Activated CD8-positive, alpha-beta memory T cell treated with anti-CD3 and anti-CD28 coated beads, Interleukin-2, amount 10 ng/mL, durations not matched to agents 7 days and 5 days (primary cell): ENCODE results near the gene SCYL3. TPM values are rescaled to one million over a fixed set of nuclear protein-coding genes. Genes with fewer than 3 reads are reported as not detected.

Experiments used
- ATAC-seq: fragments of 150-1000 bp; cut with Tn5 transposase; one replicate; pipeline ENCODE4 v1.10.0; 2021; ENCODE audit warnings: moderate library complexity
- CTCF ChIA-PET: fragments of 350-600 bp; sonication (Branson Sonifier 250); formaldehyde crosslinking; loops from one replicate; lab custom pipeline; 2021; ENCODE audit warnings: antibody characterized with exemption; lab: Charles Lee
- DNase-seq: peaks from one replicate; pipeline ENCODE4 v3.0.0-alpha.2; 2020
- H3K27ac Mint-ChIP-seq: one replicate; pipeline ENCODE4 v1.8.0; 2021; ENCODE audit warnings: mild to moderate bottlenecking, mixed read lengths
- H3K27me3 Mint-ChIP-seq: one replicate; pipeline ENCODE4 v1.8.0; 2021; ENCODE audit warnings: mixed read lengths
- H3K36me3 Mint-ChIP-seq: one replicate; pipeline ENCODE4 v1.8.0; 2021; ENCODE audit warnings: mild to moderate bottlenecking, mixed read lengths
- H3K4me1 Mint-ChIP-seq: one replicate; pipeline ENCODE4 v1.8.0; 2021; ENCODE audit warnings: mixed read lengths
- H3K4me3 Mint-ChIP-seq: one replicate; pipeline ENCODE4 v1.8.0; 2021; ENCODE audit warnings: mild to moderate bottlenecking, moderate library complexity, mixed read lengths
- H3K9me3 Mint-ChIP-seq: one replicate; pipeline ENCODE4 v1.8.0; 2022; ENCODE audit warnings: low read depth, mixed read lengths
- total RNA-seq, 2 experiments: library from RNA; stranded (reverse); gene quantifications; one replicate each; pipeline ENCODE4 v1.2.3, GENCODE V29; 2021

The SCYL3 gene, protein sequence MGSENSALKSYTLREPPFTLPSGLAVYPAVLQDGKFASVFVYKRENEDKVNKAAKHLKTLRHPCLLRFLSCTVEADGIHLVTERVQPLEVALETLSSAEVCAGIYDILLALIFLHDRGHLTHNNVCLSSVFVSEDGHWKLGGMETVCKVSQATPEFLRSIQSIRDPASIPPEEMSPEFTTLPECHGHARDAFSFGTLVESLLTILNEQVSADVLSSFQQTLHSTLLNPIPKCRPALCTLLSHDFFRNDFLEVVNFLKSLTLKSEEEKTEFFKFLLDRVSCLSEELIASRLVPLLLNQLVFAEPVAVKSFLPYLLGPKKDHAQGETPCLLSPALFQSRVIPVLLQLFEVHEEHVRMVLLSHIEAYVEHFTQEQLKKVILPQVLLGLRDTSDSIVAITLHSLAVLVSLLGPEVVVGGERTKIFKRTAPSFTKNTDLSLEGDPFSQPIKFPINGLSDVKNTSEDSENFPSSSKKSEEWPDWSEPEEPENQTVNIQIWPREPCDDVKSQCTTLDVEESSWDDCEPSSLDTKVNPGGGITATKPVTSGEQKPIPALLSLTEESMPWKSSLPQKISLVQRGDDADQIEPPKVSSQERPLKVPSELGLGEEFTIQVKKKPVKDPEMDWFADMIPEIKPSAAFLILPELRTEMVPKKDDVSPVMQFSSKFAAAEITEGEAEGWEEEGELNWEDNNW
- 10 to 100 TPM; 13.6 to 14.9 TPM for total RNA-seq

DNA sequence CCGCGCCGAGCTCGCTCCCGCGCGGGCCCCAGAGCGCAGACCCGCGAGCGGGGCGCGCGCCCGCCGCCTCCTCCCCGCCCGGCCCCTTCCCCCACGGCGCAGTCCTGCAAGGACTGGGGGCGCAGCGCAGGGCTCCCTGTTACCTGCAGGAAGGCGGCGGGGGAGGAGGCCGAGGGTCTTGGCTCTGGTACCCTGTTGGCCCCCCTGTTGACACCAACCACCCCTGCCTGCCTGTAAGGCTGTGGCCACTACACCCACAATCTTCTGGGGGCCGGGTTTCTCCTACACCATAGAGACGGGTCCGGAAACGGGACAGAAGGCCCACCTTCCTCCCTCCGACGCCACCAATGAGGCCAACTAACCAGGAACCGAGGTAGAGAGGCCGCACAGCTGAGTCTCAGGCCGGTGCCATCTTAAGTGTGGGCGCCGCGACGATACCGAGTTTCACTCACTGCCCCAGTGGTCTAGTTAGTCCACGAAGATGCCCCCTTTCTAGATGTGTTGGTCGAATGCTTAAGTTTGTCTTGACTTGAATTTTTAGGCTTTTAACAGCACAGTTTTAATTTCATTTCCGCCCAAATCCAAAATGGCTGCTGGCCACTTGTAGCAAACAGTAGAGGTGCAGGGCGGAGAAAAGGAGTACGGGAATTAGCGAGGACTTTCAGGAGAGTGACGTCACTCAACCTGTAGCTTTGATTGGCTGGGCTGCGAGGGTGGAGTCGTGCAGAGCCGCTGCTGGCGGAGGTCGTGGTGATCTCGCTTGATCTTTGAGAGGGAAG, at the start of gene SCYL3:
Gene SCYL3 (minus strand): TSS at position 252 of the 779 bp plus-strand sequence. CDS start 5,056 bp downstream, outside the sequence.
- peak within 1 kb of the TSS; percentile 99 for H3K27ac Mint-ChIP-seq
- peaks cover 12% of the 10 kb centered on the region for H3K36me3 Mint-ChIP-seq
- H3K4me3 Mint-ChIP-seq, result peak within 1 kb of the TSS; percentile 79
- peaks cover 52% of the 10 kb centered on the region for H3K4me1 Mint-ChIP-seq
- CTCF ChIA-PET, result interaction anchor here (0.9 to 2.8 kb wide), 4 partner anchors 15 to 176 kb away, joined by 3 to 13 read pairs (median 6); partner anchors contain the start of gene METTL18
- peak; percentile 95 for DNase-seq
- ATAC-seq, result peak; percentile 87
- H3K9me3 Mint-ChIP-seq, result no peaks in the 10 kb centered on the region
- H3K27me3 Mint-ChIP-seq, result peaks cover 6% of the 10 kb centered on the region

DNA sequence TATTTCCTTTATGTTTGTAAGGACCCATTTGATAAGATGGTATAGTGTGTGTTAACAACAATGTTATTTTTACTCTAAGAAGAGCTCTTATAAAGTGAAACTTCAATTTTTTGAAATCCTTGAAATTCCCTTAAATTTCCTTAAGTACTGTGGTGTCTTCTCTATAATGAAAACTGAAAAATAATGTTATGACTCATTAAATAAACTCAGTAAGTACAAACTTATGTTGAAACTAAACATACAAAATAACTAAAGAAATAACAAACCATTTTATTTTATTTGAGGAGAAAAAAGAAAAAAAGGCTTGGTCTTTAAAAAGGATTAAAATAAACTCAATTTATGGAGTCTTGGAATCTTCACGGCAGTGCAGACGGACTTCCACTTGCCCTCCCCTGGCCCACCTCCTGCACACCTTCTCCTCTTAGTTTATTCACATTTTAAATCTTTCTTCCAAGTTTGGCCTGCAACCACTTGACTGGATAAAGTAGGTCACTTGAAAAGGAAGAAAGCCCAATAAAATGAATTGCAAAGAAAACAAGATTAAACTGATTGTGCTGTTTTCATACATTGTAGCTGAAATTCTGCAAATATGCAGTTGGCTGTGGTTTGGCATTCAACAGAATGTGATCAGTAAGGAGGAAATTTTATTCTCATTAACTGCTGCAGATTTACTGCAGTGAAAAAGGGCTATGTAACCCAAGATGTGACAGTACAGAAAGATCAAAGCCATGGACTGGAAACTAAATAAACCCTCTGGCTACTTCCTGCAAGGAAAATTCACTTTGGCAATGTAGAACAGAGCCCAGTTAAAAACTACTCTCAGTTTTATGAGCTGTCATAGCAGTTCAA, 48.5 kb upstream of the SCYL3 start:
- Mint-ChIP-seq H3K27ac (no peak overlapping the region), H3K9me3 (no peaks in the 10 kb centered on the region), H3K4me3 (no peak overlapping the region), H3K4me1 (no peaks in the 10 kb centered on the region), H3K36me3 (no peaks in the 10 kb centered on the region), H3K27me3 (no peaks in the 10 kb centered on the region)
- no peak for ATAC-seq
- CTCF ChIA-PET, result interaction anchor here (0.7 kb wide), 1 partner anchor 1285 kb away, joined by 3 read pairs; no protein-coding TSS in a partner anchor
- DNase-seq, result no peak

DNA sequence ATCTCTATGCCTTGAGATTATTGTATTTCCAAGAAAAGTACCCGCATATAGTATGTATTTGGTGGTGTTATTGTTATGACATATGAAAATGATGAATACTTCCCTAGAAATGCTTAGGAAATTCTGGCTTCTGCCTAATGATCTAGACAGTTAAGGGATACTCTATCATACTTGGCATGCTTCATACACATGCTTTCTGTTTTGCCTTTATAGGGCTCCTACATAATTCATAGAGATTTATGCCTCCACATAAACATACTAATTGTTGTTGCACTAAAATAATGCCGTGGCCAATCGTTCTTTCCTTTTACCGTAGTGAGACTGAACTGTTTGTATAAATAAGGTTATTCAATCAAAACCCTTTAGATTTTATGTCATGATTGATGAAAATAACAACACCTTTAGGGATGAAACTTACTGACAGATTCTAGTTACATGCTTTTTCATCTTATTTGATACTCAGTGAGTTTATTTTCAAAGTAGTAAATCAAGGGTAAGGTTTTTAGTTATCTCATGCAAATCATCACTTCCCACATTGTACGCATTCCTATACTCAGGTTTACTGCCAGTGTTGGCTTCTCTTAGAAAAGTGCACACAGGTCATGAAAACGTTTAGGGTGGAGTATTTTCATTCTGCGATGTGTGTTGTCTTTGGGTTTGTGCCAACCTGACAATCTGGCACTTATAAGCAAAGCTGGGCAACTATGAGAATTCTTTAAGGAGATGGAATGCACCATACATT, 40.5 kb upstream of the SCYL3 start:
- H3K27me3 Mint-ChIP-seq, result no peaks in the 10 kb centered on the region
- no peaks in the 10 kb centered on the region for H3K36me3 Mint-ChIP-seq
- H3K27ac Mint-ChIP-seq, result no peak overlapping the region
- CTCF ChIA-PET, result no interaction called here
- ATAC-seq (no peak), DNase-seq (no peak)
- no peak overlapping the region for H3K4me3 Mint-ChIP-seq
- no peaks in the 10 kb centered on the region for H3K4me1 Mint-ChIP-seq
- no peaks in the 10 kb centered on the region for H3K9me3 Mint-ChIP-seq

DNA sequence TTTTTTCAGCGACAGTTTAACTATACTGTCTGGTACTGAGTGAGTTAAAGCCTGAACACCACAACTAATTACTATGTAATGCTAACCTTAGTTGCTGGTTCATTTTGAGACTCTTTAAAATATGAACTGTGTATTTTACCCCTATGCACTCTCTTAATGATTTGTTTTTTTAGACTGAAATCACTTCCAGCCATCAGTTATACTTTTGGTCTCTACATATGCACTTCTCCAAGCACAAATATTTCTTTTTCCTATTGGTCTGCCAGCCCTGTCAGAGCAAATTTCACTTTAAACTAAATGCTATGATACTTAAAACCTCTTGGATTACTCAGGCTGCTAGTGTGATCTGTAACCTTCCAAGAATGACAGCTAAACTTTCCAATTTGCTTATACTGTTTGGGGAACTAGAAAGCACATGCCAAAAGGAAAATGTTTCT, 38.1 kb upstream of the SCYL3 start:
- Mint-ChIP-seq H3K4me1 (peaks cover 7% of the 10 kb centered on the region), H3K36me3 (peaks cover 1% of the 10 kb centered on the region), H3K9me3 (no peaks in the 10 kb centered on the region), H3K4me3 (no peak overlapping the region), H3K27ac (no peak overlapping the region), H3K27me3 (no peaks in the 10 kb centered on the region)
- DNase-seq, result no peak
- CTCF ChIA-PET, result no interaction called here
- ATAC-seq, result no peak

DNA sequence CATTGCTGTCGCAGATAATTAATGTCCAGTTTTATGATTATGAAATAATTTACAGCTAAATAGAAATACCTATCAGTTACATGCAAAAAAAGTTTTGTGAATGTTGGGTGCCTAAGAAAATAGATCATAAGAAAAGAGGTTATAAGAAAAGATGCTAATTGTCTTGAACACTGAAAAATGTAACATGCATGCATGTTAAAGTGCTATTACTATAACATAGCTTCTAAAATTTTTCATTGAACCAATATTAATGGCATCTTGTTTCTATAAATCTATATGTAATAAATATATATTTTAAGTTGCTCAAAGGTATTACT, 35.5 kb upstream of the SCYL3 start:
- H3K4me3 Mint-ChIP-seq, result no peak overlapping the region
- H3K36me3 Mint-ChIP-seq, result peaks cover 3% of the 10 kb centered on the region
- no peak overlapping the region for H3K27ac Mint-ChIP-seq
- no peak for ATAC-seq
- no peaks in the 10 kb centered on the region for H3K27me3 Mint-ChIP-seq
- H3K9me3 Mint-ChIP-seq, result no peaks in the 10 kb centered on the region
- no peak for DNase-seq
- H3K4me1 Mint-ChIP-seq, result peaks cover 14% of the 10 kb centered on the region
- CTCF ChIA-PET, result interaction anchor here (0.7 to 2.5 kb wide), 5 partner anchors 11 to 134 kb away, joined by 3 to 11 read pairs (median 6); a partner anchor contains a TSS

DNA sequence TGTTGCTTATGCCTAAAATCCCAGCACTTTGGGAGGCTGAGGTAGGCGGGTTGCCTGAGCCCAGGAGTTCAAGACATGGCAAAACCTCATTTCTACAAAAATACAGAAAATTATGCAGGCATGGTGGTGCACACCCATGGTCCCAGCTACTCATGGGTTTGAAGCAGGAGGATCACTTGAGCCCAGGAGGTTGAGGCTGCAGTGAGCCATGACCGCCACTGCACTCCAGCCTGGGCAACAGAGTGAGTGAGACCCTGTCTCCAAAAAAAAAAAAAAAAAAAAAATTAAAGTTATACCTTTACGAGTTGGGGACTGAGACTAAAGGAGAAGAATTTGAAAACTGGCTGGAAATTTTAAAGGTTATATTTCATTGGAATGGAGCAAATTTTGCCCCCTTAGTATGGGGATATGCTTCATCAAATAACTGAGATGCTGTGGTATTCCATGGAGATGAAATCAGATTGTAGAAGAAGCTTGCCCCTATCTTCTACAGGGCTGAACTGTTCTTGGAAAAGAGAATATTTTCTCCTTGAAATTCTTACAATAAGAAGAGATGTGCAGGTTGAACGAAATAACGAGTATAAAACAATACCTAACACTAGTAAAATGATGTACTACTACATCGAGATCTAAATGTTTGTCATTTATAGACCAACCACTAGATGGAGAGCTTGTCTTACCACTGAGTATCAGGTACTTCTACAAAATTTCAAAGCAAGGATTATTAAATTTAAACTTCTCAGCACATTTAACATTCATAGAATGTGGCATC, 34.9 kb upstream of the SCYL3 start:
- Mint-ChIP-seq H3K9me3 (no peaks in the 10 kb centered on the region), H3K36me3 (peaks cover 3% of the 10 kb centered on the region), H3K27ac (no peak overlapping the region), H3K4me3 (no peak overlapping the region), H3K27me3 (no peaks in the 10 kb centered on the region), H3K4me1 (peaks cover 14% of the 10 kb centered on the region)
- ATAC-seq, result peak; percentile 67
- CTCF ChIA-PET, result interaction anchor here (0.7 to 2.5 kb wide), 5 partner anchors 11 to 134 kb away, joined by 3 to 11 read pairs (median 6); a partner anchor contains a TSS
- no peak for DNase-seq

DNA sequence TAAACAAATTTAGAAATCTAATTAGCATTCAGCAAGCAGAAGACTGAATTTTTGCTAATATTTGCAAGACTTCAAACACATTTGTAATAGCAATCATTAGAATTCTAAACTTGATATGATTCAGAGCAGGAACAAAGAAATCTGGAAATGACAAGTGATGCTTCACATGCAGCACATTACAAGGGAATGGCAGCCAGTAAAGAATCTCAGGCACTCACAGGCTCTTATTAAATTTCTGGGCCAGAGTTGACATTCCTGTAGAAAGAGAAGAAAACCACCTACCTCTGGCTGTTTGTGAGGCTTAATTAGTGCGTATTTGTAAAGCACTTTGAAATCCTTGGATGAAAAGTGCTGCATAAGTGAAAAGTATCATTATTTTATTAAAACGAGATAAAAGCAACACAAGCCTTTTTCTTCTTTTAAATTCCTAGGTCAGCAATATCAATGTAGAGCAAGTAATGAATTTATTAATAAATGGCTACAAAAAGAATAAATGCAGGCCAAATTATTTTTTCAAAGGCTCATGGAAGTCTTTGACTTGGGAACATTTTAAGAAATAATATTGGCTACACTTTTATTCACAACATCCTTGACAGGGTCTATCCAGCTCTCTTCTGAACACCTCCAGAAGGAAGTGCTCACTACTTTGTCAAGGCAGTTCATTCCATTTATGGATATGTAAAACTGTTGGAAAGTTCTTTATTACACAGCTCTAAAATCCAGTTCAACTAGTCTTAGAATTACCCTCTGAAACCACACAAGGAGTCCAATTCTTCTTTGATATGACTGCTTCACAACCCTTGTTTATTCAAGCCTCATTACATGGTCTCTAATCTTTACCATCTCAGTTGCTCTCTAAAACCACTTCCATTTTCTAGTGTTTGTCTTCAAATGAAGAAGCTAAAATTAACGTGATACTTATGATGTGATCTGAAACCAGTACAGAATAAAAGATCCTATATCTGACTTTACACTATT, 32.1 kb upstream of the SCYL3 start:
- no peak overlapping the region for H3K4me3 Mint-ChIP-seq

DNA sequence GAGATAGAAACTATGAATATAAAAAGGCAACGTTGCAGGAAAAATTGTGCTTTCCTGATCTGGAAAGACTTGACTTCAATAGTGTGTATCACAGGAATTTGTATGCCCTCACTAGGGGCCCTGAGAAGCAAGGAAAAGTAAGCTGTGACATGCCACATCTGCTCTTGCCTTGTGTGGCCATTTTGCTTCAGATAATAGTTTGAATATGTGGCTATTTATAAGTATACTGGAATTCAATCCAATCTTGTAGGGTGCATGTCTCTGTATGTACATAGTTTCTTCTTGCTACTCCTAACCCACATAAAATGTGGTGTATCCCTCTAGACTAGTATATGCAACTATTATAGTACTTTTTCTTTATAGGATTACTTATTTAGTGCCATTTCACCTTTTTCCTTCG, 31.1 kb upstream of the SCYL3 start:
- Mint-ChIP-seq H3K4me3 (no peak overlapping the region), H3K27me3 (no peaks in the 10 kb centered on the region), H3K27ac (no peak overlapping the region), H3K4me1 (peaks cover 14% of the 10 kb centered on the region), H3K36me3 (peaks cover 6% of the 10 kb centered on the region), H3K9me3 (no peaks in the 10 kb centered on the region)
- DNase-seq, result no peak
- CTCF ChIA-PET, result no interaction called here
- ATAC-seq, result no peak

More for the DNA sequence above, 32.1 kb upstream of the SCYL3 start:
- Mint-ChIP-seq H3K36me3 (peaks cover 6% of the 10 kb centered on the region), H3K4me1 (peaks cover 14% of the 10 kb centered on the region), H3K9me3 (no peaks in the 10 kb centered on the region), H3K27ac (peak overlapping the region; percentile 21), H3K27me3 (no peaks in the 10 kb centered on the region)
- ATAC-seq (peak; percentile 81), DNase-seq (no peak)
- CTCF ChIA-PET, result no interaction called here

DNA sequence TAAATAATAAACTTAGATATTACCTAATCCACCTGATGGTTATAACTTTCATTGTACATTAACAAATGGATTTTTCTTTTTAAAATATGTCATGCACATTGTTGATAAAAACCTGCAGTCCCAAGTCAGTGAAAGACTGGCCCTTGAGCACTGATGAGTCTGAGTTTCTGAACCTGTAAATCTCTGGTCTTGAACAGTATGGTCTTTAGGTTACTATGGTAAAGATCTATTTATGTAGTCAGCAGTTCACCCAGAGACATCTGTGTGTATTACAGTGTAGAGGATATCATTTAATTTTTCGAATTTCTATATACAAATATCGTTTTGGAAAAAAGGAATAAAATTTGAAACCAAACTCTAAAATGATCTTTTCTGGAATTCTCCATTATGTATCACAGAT, 30.4 kb upstream of the SCYL3 start:
- Mint-ChIP-seq H3K4me3 (no peak overlapping the region), H3K9me3 (no peaks in the 10 kb centered on the region), H3K27ac (no peak overlapping the region), H3K36me3 (peaks cover 6% of the 10 kb centered on the region), H3K4me1 (peaks cover 14% of the 10 kb centered on the region), H3K27me3 (no peaks in the 10 kb centered on the region)
- CTCF ChIA-PET, result no interaction called here
- DNase-seq, result no peak
- no peak for ATAC-seq

DNA sequence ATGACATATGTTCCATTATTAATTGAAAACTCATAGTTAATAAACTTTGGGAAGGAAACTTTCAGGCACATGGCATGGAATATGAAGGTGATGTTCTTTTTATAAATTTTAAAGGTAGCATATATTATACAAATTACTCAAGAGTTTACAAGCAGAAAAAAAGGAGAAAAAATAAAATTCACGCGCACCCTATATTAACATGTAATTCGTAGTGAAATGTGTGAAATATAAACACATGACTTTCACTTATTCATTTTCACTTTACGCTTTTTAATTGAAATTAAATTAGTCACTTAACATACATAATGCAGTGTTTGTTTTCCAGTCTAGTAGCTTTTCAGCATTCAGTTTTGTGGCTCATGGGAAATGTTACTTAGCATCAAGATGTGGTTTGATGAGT, 27.4 kb upstream of the SCYL3 start:
- Mint-ChIP-seq H3K9me3 (no peaks in the 10 kb centered on the region), H3K27me3 (no peaks in the 10 kb centered on the region), H3K27ac (no peak overlapping the region), H3K4me1 (peaks cover 8% of the 10 kb centered on the region), H3K36me3 (peaks cover 7% of the 10 kb centered on the region), H3K4me3 (no peak overlapping the region)
- DNase-seq (no peak), ATAC-seq (no peak)
- CTCF ChIA-PET, result interaction anchor here (2.1 kb wide), 1 partner anchor 11 kb away, joined by 9 read pairs; no protein-coding TSS in a partner anchor
